ENCODE data around the gene PFKP.

The PFKP gene

GRCh38 chr10:3069876-3070275 lies 2.5 kb downstream of the PFKP start:
- DNase-seq (ENCODE audit: low spot score) = no peak

- DNase-seq (ENCODE audit: low spot score) = peak; percentile 66
These were observed 4.3 kb downstream of the PFKP start for GRCh38 chr10:3071405-3072198.

- DNase-seq (ENCODE audit: low spot score) = no peak
These were observed 5.5 kb downstream of the PFKP start for GRCh38 chr10:3072641-3073360.

- DNase-seq (ENCODE audit: low spot score) = no peak
These were observed 6.9 kb downstream of the PFKP start for GRCh38 chr10:3074145-3074665.

GRCh38 chr10:3074985-3075600 lies 7.7 kb downstream of the PFKP start:
- DNase-seq (ENCODE audit: low spot score) = no peak

GRCh38 chr10:3076138-3076537 lies 8.8 kb downstream of the PFKP start:
- DNase-seq (ENCODE audit: low spot score) = no peak

GRCh38 chr10:3077509-3077908 lies 10.2 kb downstream of the PFKP start:
- DNase-seq (ENCODE audit: low spot score) = no peak

GRCh38 chr10:3077940-3078630 lies 10.7 kb downstream of the PFKP start:
- DNase-seq (ENCODE audit: low spot score) = no peak

- DNase-seq (ENCODE audit: low spot score) = no peak
These were observed 14.1 kb downstream of the PFKP start for GRCh38 chr10:3081383-3081981.

- DNase-seq (ENCODE audit: low spot score) = no peak
These were observed 14.9 kb downstream of the PFKP start for GRCh38 chr10:3082290-3082689.

GRCh38 chr10:3085785-3086567 lies 18.6 kb downstream of the PFKP start:
- DNase-seq (ENCODE audit: low spot score) = no peak

GRCh38 chr10:3090388-3090787 lies 23.0 kb downstream of the PFKP start:
- DNase-seq (ENCODE audit: low spot score) = no peak

GRCh38 chr10:3090914-3091787 lies 23.8 kb downstream of the PFKP start:
- peak; percentile 44 for DNase-seq (ENCODE audit: low spot score)

GRCh38 chr10:3091921-3092320 lies 24.6 kb downstream of the PFKP start:
- DNase-seq (ENCODE audit: low spot score) = no peak

- no peak for DNase-seq (ENCODE audit: low spot score)
These were observed 26.6 kb downstream of the PFKP start for GRCh38 chr10:3093996-3094395.

- DNase-seq (ENCODE audit: low spot score) = no peak
These were observed 27.3 kb downstream of the PFKP start for GRCh38 chr10:3094609-3095036.

GRCh38 chr10:3095373-3096139 lies 28.2 kb downstream of the PFKP start:
- DNase-seq (ENCODE audit: low spot score) = peak; percentile 74

- DNase-seq (ENCODE audit: low spot score) = no peak
These were observed 28.8 kb downstream of the PFKP start for GRCh38 chr10:3096149-3096548.

- no peak for DNase-seq (ENCODE audit: low spot score)
These were observed 29.8 kb downstream of the PFKP start for GRCh38 chr10:3097160-3097559.
